AG10803 (cell line): Measurements from ENCODE around the gene TMC2.

Experiments used
- DNase-seq: peaks from one replicate; pipeline ENCODE4 v3.0.0; 2010; ENCODE audit warnings: low read depth
- H3K4me3 ChIP-seq: 2 replicates; pipeline ENCODE4 v1.5.1; 2011; ENCODE audit warnings: mild to moderate bottlenecking, low read length, control low read depth
- TF ChIP-seq, protein P1 (sequence below): conservative IDR thresholded peaks from 2 replicates; pipeline ENCODE4 v1.5.1; 2011; ENCODE audit warnings: mild to moderate bottlenecking, low read length, control low read depth, inconsistent platforms

TMC2 gene

DNA sequence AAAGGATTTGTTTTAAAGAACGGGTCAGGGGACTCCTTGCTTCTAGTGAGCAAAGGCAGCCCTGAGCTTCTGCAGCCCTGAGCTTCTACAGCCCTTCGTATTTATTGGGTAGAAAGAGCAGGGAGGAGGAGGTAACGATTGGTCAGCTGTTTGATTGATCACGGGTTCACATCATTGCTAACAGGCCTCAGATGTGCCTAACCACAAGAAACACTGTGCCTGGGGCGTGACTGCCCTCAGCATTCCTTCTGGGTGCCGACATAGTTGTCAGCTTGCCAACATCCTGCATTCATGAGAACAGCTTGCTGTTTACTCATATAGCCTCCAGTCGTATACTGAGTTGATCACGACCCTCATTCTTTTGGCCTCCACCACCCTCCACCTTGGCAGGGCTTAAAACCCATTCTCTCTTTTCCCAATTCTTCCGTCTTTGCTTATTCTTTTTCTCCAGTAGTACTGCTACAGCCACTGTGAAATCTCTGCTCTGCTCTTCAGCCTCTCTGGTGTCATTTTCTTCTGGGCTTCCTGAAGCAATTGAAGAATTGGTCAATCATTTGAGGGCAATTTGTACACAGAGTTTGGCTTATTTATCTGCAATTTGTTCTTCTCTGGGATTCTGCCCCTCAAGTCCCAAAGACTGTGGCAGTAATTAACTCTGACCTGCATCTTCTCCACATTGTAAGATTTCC is 90.6 kb downstream of the TMC2 start:
- TF ChIP-seq, protein P1, sequence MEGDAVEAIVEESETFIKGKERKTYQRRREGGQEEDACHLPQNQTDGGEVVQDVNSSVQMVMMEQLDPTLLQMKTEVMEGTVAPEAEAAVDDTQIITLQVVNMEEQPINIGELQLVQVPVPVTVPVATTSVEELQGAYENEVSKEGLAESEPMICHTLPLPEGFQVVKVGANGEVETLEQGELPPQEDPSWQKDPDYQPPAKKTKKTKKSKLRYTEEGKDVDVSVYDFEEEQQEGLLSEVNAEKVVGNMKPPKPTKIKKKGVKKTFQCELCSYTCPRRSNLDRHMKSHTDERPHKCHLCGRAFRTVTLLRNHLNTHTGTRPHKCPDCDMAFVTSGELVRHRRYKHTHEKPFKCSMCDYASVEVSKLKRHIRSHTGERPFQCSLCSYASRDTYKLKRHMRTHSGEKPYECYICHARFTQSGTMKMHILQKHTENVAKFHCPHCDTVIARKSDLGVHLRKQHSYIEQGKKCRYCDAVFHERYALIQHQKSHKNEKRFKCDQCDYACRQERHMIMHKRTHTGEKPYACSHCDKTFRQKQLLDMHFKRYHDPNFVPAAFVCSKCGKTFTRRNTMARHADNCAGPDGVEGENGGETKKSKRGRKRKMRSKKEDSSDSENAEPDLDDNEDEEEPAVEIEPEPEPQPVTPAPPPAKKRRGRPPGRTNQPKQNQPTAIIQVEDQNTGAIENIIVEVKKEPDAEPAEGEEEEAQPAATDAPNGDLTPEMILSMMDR, result no peak
- peak; percentile 75 for DNase-seq
- H3K4me3 ChIP-seq, result no peak overlapping the region

DNA sequence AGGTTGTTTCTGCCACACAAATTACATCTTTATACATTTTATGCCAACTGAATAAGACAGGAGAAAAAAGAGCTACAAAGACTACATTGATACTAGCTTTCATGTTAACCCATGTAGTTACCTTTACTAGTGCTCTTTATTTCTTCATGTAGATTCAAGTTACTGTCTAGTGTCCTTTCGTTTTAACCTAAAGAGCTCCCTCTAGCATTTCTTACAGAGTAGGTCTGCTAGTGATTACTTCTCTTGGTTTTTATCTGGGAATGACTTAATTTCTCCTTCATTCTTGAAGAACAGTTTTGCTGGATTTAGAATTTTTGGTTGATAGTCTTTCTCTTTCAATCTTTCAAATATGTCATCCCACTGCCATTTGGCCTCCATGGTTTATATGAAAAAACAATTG is 94.9 kb downstream of the TMC2 start:
- no peak for DNase-seq

DNA sequence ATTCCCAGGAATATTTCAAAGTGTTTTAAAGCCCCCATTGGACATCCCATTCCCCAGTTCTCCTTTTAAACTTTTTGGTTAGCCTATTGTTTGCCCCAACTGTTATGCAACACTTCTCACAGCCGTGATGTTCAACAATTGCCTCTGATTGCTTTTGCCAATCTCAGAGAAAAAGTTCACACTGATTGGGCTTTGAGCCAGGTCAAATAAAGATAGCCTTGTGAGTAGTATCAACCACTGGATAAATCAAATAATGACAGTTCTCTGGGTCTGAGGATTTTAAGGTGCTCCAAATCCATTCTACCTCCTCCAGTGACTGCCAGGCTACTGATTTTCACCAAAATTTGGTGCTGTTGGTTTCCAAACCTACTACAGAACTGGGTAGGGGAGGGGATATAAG is 97.0 kb downstream of the TMC2 start:
- no peak for DNase-seq
- H3K4me3 ChIP-seq, result no peak overlapping the region
- TF ChIP-seq, protein P1, result no peak

More for the DNA sequence above, 94.9 kb downstream of the TMC2 start:
- TF ChIP-seq, protein P1, result no peak
- H3K4me3 ChIP-seq, result no peak overlapping the region

DNA sequence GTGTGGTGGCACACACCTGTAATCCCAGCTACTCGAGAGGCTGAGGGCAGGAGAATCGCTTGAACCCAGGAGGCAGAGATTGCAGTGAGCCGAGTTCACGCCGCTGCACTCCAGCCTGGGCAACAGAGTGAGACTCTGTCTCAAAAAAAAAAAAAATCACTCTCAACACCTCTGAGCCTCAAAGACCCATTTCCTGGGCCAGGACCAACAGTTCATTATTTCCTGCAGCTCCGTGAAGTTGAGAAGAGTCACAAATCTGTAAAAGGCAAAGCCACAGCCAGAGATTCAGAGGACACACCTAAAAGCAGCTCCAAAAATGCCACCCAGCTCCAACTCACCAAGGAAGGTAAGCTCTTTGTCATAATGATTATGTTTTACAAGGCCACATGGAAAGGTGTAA is 100.9 kb downstream of the TMC2 start:
- no peak for DNase-seq
- TF ChIP-seq, protein P1, result no peak
- H3K4me3 ChIP-seq, result no peak overlapping the region

DNA sequence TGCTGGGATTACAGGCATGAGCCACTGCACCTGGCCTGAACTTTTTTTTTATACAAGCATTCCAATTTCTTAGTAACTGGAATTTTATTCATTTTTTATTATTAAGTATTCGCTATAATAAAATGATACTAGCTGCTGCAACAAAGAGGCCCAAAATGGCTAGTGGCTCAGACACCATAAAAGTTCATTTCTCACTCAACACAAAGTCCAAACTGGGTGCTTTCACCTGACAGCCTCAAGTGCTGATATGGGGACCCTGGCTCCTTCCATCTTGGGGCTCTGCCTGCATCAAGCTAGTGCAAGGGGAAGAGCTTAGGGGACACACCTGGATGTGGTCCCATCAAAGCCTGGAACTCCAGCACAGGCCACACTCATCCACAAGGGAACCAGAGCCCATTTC is 103.9 kb downstream of the TMC2 start:
- TF ChIP-seq, protein P1, result no peak
- H3K4me3 ChIP-seq, result no peak overlapping the region

DNA sequence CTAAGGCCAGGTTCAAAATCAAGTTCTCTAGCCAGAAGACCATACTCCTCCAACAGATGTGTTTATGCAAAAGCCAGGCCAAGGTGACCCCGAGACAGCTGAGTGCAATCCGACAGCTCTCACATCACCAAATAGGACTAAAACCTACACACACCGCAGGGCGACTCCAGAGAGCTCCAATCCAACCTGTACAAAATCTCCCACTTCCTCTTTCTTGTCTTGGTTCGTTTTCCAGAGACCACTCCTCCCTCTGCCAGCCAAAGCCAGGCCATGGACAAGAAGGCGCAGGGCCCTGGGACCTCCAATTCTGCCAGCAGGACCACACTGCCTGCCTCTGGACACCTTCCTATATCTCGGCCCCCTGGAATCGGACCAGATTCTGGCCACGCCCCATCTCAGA is 104.5 kb downstream of the TMC2 start:
- TF ChIP-seq, protein P1, result no peak
- DNase-seq, result no peak
- no peak overlapping the region for H3K4me3 ChIP-seq

More for the DNA sequence above, 103.9 kb downstream of the TMC2 start:
- no peak for DNase-seq

DNA sequence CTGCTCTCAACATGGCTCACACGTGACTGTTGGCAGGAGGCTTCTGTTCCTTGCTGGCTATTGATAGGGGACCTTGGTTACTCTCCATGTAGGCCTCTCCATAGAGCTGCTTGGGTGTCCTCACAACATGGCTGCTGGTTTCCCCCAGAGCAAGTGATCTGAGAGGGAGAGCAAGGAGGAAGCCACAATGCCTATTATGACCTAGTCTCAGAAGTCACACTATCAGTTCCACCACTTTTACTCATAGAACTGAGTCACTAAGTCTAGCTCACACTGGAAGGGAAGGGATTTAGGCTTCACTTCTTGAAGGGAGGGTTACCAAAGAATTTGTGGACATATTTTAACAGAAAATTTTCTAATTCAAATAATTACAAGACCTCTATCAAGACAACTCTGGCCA is 107.3 kb downstream of the TMC2 start:
- TF ChIP-seq, protein P1, result no peak
- DNase-seq, result no peak
- H3K4me3 ChIP-seq, result no peak overlapping the region
